ENCODE results near the gene TSPAN31.

Gene TSPAN31

GRCh38 chr12:57740656-57741412, 4.0 kb upstream of the TSPAN31 start:
- Histone ChIP-seq H3K4me2 (ENCODE audit: insufficient read depth, low read length, poor library complexity, severe bottlenecking) (no peak overlapping the region), H2BK5ac (ENCODE audit: low read length) (no peak overlapping the region), H3K4me3 (ENCODE audit: low read length in 2 of 2) (peak overlapping the region in 1 of 2 donors; percentile 45), H2BK15ac (ENCODE audit: low read length) (peak overlapping the region; percentile 7), H3K79me1 (ENCODE audit: low read depth, low read length) (no peaks in the 10 kb centered on the region), H2AK5ac (ENCODE audit: low read depth, low read length) (no peak overlapping the region), H3K9ac (ENCODE audit: low read depth, low read length, poor library complexity) (no peak overlapping the region), H3K9me3 (replicated peaks in 1 of 2; ENCODE audit: control insufficient read depth in 2 of 2, insufficient read depth in 1 of 2, low read depth in 1 of 2, low read length in 2 of 2) (peaks cover 0 to 4% of the 10 kb centered on the region in 2 donors), H2BK120ac (ENCODE audit: low read depth, low read length) (no peak overlapping the region), H3K36me3 (replicated peaks in 1 of 2; ENCODE audit: control insufficient read depth in 2 of 2, insufficient read depth in 2 of 2, low read length in 2 of 2) (peaks cover 0 to 4% of the 10 kb centered on the region in 2 donors), H3K23ac (ENCODE audit: low read depth, low read length, poor library complexity) (no peak overlapping the region), H2AFZ (ENCODE audit: low read length) (no peak overlapping the region), H3K14ac (ENCODE audit: low read length) (no peak overlapping the region), H4K91ac (ENCODE audit: low read depth, low read length, poor library complexity) (no peak overlapping the region), H3K27ac (replicated peaks; ENCODE audit: low read length) (no peak overlapping the region), H4K8ac (ENCODE audit: low read depth, low read length) (no peak overlapping the region), H3K4ac (ENCODE audit: low read length) (no peak overlapping the region), H3K4me1 (ENCODE audit: control insufficient read depth in 2 of 2, insufficient read depth in 1 of 2, low read depth in 1 of 2, low read length in 2 of 2) (peaks cover 16 to 32% of the 10 kb centered on the region in 2 donors), H3K27me3 (ENCODE audit: control insufficient read depth in 3 of 3, insufficient read depth in 3 of 3, low read depth in 1 of 3, low read length in 3 of 3) (peaks cover 3 to 56% (median 24%) of the 10 kb centered on the region in 3 experiments), H3K18ac (ENCODE audit: low read length) (no peak overlapping the region), H2BK12ac (ENCODE audit: low read length) (no peak overlapping the region)
- no CpG with 5 or more reads among the region's 5 CpGs for WGBS, 2 donors (ENCODE audit: extremely low coverage in 2 of 2, insufficient read length in 2 of 2, insufficient replicate concordance in 1 of 2)
- no peak for DNase-seq (ENCODE audit: low spot score)

DNA sequence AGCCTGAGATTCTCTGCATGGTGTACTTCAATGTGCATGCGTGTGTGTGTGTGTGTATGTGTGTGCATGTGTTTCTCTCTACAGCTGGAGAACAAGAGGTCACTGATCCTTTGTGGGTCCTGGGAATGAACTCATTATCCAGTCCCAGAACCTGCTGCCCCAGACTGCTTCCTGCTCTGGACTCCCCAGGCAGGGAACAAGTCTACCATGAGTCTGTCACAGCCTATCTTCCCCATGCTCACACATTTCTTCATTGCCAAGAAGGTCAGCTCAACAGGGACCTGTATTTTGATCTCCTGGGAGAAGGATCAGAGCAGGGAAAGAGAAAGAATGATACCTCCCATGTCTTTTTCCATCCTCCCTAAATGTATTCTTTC, 3.4 kb upstream of the TSPAN31 start:
- Histone ChIP-seq H3K36me3 (replicated peaks in 1 of 2; ENCODE audit: control insufficient read depth in 2 of 2, insufficient read depth in 2 of 2, low read length in 2 of 2) (peaks cover under 1 to 10% of the 10 kb centered on the region in 2 donors), H3K14ac (ENCODE audit: low read length) (no peak overlapping the region), H2AK5ac (ENCODE audit: low read depth, low read length) (no peak overlapping the region), H2BK120ac (ENCODE audit: low read depth, low read length) (no peak overlapping the region), H2BK12ac (ENCODE audit: low read length) (no peak overlapping the region), H3K9me3 (replicated peaks in 1 of 2; ENCODE audit: control insufficient read depth in 2 of 2, insufficient read depth in 1 of 2, low read depth in 1 of 2, low read length in 2 of 2) (peaks cover 0 to 4% of the 10 kb centered on the region in 2 donors), H3K4ac (ENCODE audit: low read length) (no peak overlapping the region), H3K27ac (replicated peaks; ENCODE audit: low read length) (no peak overlapping the region), H4K8ac (ENCODE audit: low read depth, low read length) (no peak overlapping the region), H3K27me3 (ENCODE audit: control insufficient read depth in 3 of 3, insufficient read depth in 3 of 3, low read depth in 1 of 3, low read length in 3 of 3) (peaks cover 3 to 51% (median 21%) of the 10 kb centered on the region in 3 experiments), H2BK5ac (ENCODE audit: low read length) (no peak overlapping the region), H2BK15ac (ENCODE audit: low read length) (no peak overlapping the region), H2AFZ (ENCODE audit: low read length) (no peak overlapping the region), H3K9ac (ENCODE audit: low read depth, low read length, poor library complexity) (no peak overlapping the region), H3K4me3 (ENCODE audit: low read length in 2 of 2) (no peak overlapping the region), H3K23ac (ENCODE audit: low read depth, low read length, poor library complexity) (no peak overlapping the region), H3K4me1 (ENCODE audit: control insufficient read depth in 2 of 2, insufficient read depth in 1 of 2, low read depth in 1 of 2, low read length in 2 of 2) (peaks cover 16 to 36% of the 10 kb centered on the region in 2 donors), H4K91ac (ENCODE audit: low read depth, low read length, poor library complexity) (no peak overlapping the region), H3K79me1 (ENCODE audit: low read depth, low read length) (no peaks in the 10 kb centered on the region), H3K4me2 (ENCODE audit: insufficient read depth, low read length, poor library complexity, severe bottlenecking) (no peak overlapping the region), H3K18ac (ENCODE audit: low read length) (no peak overlapping the region)
- no CpG with 5 or more reads among the region's 1 CpG for WGBS, 2 donors (ENCODE audit: extremely low coverage in 2 of 2, insufficient read length in 2 of 2, insufficient replicate concordance in 1 of 2)
- DNase-seq (ENCODE audit: low spot score): no peak

GRCh38 chr12:57741844-57742738, 2.7 kb upstream of the TSPAN31 start:
- Histone ChIP-seq H2AFZ (ENCODE audit: low read length) (no peak overlapping the region), H3K9me3 (replicated peaks in 1 of 2; ENCODE audit: control insufficient read depth in 2 of 2, insufficient read depth in 1 of 2, low read depth in 1 of 2, low read length in 2 of 2) (no peaks in the 10 kb centered on the region), H4K8ac (ENCODE audit: low read depth, low read length) (no peak overlapping the region), H3K18ac (ENCODE audit: low read length) (no peak overlapping the region), H3K14ac (ENCODE audit: low read length) (no peak overlapping the region), H3K4me2 (ENCODE audit: insufficient read depth, low read length, poor library complexity, severe bottlenecking) (no peak overlapping the region), H2BK12ac (ENCODE audit: low read length) (no peak overlapping the region), H3K27me3 (ENCODE audit: control insufficient read depth in 3 of 3, insufficient read depth in 3 of 3, low read depth in 1 of 3, low read length in 3 of 3) (peaks cover 0 to 44% (median 14%) of the 10 kb centered on the region in 3 experiments), H3K23ac (ENCODE audit: low read depth, low read length, poor library complexity) (no peak overlapping the region), H3K27ac (replicated peaks; ENCODE audit: low read length) (no peak overlapping the region), H2AK5ac (ENCODE audit: low read depth, low read length) (peak overlapping the region; percentile 41), H3K4me1 (ENCODE audit: control insufficient read depth in 2 of 2, insufficient read depth in 1 of 2, low read depth in 1 of 2, low read length in 2 of 2) (peaks cover 13 to 31% of the 10 kb centered on the region in 2 donors), H3K79me1 (ENCODE audit: low read depth, low read length) (no peaks in the 10 kb centered on the region), H3K9ac (ENCODE audit: low read depth, low read length, poor library complexity) (no peak overlapping the region), H3K4me3 (ENCODE audit: low read length in 2 of 2) (no peak overlapping the region), H2BK120ac (ENCODE audit: low read depth, low read length) (no peak overlapping the region), H2BK5ac (ENCODE audit: low read length) (peak overlapping the region; percentile 26), H3K36me3 (replicated peaks in 1 of 2; ENCODE audit: control insufficient read depth in 2 of 2, insufficient read depth in 2 of 2, low read length in 2 of 2) (peaks cover 5 to 17% of the 10 kb centered on the region in 2 donors), H4K91ac (ENCODE audit: low read depth, low read length, poor library complexity) (no peak overlapping the region), H3K4ac (ENCODE audit: low read length) (no peak overlapping the region), H2BK15ac (ENCODE audit: low read length) (no peak overlapping the region)
- no peak for DNase-seq (ENCODE audit: low spot score)
- no CpG with 5 or more reads among the region's 14 CpGs for WGBS, 2 donors (ENCODE audit: extremely low coverage in 2 of 2, insufficient read length in 2 of 2, insufficient replicate concordance in 1 of 2)

DNA sequence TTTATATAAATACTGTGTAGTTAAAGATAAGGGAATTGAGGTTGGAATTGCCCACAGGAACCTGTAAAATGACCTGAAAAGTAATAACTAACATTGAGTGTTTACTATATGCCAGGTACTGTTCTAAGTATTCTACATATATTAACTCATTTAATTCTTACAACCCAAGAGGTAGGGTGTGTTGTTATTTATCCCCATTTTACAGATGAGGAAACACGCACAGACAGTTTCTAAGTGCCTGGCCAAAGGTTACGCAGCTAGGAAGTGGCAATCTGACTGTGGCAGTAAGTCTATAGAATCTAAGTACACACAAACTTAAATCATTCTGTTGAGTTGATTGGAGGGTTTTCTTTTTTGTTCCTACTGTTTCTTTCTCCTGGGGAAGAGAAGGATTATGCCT, 1.1 kb upstream of the TSPAN31 start:
- no peak overlapping the region for H2BK12ac ChIP-seq (ENCODE audit: low read length)
- H4K91ac ChIP-seq (ENCODE audit: low read depth, low read length, poor library complexity): no peak overlapping the region
- H3K4me1 ChIP-seq (ENCODE audit: control insufficient read depth in 2 of 2, insufficient read depth in 1 of 2, low read depth in 1 of 2, low read length in 2 of 2): peaks cover 12 to 31% of the 10 kb centered on the region in 2 donors
- H3K27me3 ChIP-seq (ENCODE audit: control insufficient read depth in 3 of 3, insufficient read depth in 3 of 3, low read depth in 1 of 3, low read length in 3 of 3): peaks cover 0 to 31% (median 4%) of the 10 kb centered on the region in 3 experiments
- H3K9ac ChIP-seq (ENCODE audit: low read depth, low read length, poor library complexity): no peak overlapping the region
- no peak overlapping the region for H3K4ac ChIP-seq (ENCODE audit: low read length)
- no peak overlapping the region for H2BK15ac ChIP-seq (ENCODE audit: low read length)
- peak overlapping the region in 1 of 2 donors; percentile 87 for H3K4me3 ChIP-seq (ENCODE audit: low read length in 2 of 2)
- H2BK120ac ChIP-seq (ENCODE audit: low read depth, low read length): no peak overlapping the region
- H3K9me3 ChIP-seq (replicated peaks in 1 of 2; ENCODE audit: control insufficient read depth in 2 of 2, insufficient read depth in 1 of 2, low read depth in 1 of 2, low read length in 2 of 2): no peaks in the 10 kb centered on the region
- no peak overlapping the region for H3K23ac ChIP-seq (ENCODE audit: low read depth, low read length, poor library complexity)
- DNase-seq (ENCODE audit: low spot score): no peak
- no peak overlapping the region for H3K14ac ChIP-seq (ENCODE audit: low read length)
- no peak overlapping the region for H2AK5ac ChIP-seq (ENCODE audit: low read depth, low read length)
- no peak overlapping the region for H3K4me2 ChIP-seq (ENCODE audit: insufficient read depth, low read length, poor library complexity, severe bottlenecking)
- no peak overlapping the region for H3K27ac ChIP-seq (replicated peaks; ENCODE audit: low read length)
- peaks cover 13 to 32% of the 10 kb centered on the region in 2 donors for H3K36me3 ChIP-seq (replicated peaks in 1 of 2; ENCODE audit: control insufficient read depth in 2 of 2, insufficient read depth in 2 of 2, low read length in 2 of 2)
- WGBS, 2 donors (ENCODE audit: extremely low coverage in 2 of 2, insufficient read length in 2 of 2, insufficient replicate concordance in 1 of 2): no CpG with 5 or more reads among the region's 2 CpGs
- H3K79me1 ChIP-seq (ENCODE audit: low read depth, low read length): no peaks in the 10 kb centered on the region
- H2BK5ac ChIP-seq (ENCODE audit: low read length): no peak overlapping the region
- no peak overlapping the region for H2AFZ ChIP-seq (ENCODE audit: low read length)
- no peak overlapping the region for H4K8ac ChIP-seq (ENCODE audit: low read depth, low read length)
- H3K18ac ChIP-seq (ENCODE audit: low read length): no peak overlapping the region

All from neuronal stem cell (in vitro differentiated cells).